A549 (cell line): ENCODE measurements around the gene PPP2R2D.

ENCODE experiments used
- CEBPB ChIP-seq, 2 experiments: fragments of >200 bp in 1 of 2; sonication (Bioruptor Twin) in 1 of 2; formaldehyde crosslinking in 1 of 2; IDR thresholded peaks; 2 replicates each; pipeline ENCODE4 v1.6.1; 2012 to 2016
- CHD2 ChIP-seq: fragments of 150-350 bp; IDR thresholded peaks from 2 replicates; pipeline ENCODE4 v1.6.1; 2014; ENCODE audit warnings: low read length; ENCODE audit not compliant: partially characterized antibody
- ESRRA ChIP-seq: fragments of 150-350 bp; IDR thresholded peaks from 2 replicates; pipeline ENCODE4 v1.6.1; 2014; ENCODE audit warnings: mild to moderate bottlenecking, low read length, borderline replicate concordance
- HEYL ChIP-seq: fragments of 250-450 bp; sonication (Bioruptor Pico); IDR thresholded peaks from 2 replicates; pipeline ENCODE4 v1.8.0; 2021; ENCODE audit warnings: mild to moderate bottlenecking, moderate library complexity
- JUNB ChIP-seq: fragments of >200 bp; sonication (Bioruptor Twin); formaldehyde crosslinking; IDR thresholded peaks from 2 replicates; pipeline ENCODE4 v1.6.1; 2016
- KDM5A ChIP-seq: fragments of 200-600 bp; sonication (generic); IDR thresholded peaks from 2 replicates; pipeline ENCODE4 v1.6.1; 2016; ENCODE audit warnings: antibody characterized with exemption, mild to moderate bottlenecking
- MYC ChIP-seq: IDR thresholded peaks from 2 replicates; pipeline ENCODE4 v1.6.1; 2012; ENCODE audit warnings: mild to moderate bottlenecking, inconsistent platforms, low read length, improper control_type of control experiment, borderline replicate concordance
- POLR2A ChIP-seq: IDR thresholded peaks from 2 replicates; pipeline ENCODE4 v1.6.1; 2012; ENCODE audit warnings: mild to moderate bottlenecking, low read length
- TP53 ChIP-seq: fragments of 250-450 bp; sonication (Bioruptor Pico); IDR thresholded peaks from 2 replicates; pipeline ENCODE4 v1.5.0; 2021; ENCODE audit warnings: mild to moderate bottlenecking, moderate library complexity
- ZFP36 ChIP-seq: fragments of 450-650 bp; IDR thresholded peaks from 2 replicates; pipeline ENCODE4 v1.6.1; 2014; ENCODE audit warnings: borderline replicate concordance; ENCODE audit not compliant: partially characterized antibody
- TF ChIP-seq, protein P1 (sequence below): fragments of 200-600 bp; sonication (generic); IDR thresholded peaks from 2 replicates; pipeline ENCODE4 v1.6.1; 2016; ENCODE audit warnings: antibody characterized with exemption, mild to moderate bottlenecking, moderate library complexity
- TF ChIP-seq, protein P2 (sequence below): IDR thresholded peaks from 2 replicates; pipeline ENCODE4 v1.6.1; 2012
- TF ChIP-seq, protein P3 (sequence below): fragments of >200 bp; sonication (Bioruptor Twin); formaldehyde crosslinking; IDR thresholded peaks from 3 replicates; pipeline ENCODE4 v1.5.1; 2016

DNA sequence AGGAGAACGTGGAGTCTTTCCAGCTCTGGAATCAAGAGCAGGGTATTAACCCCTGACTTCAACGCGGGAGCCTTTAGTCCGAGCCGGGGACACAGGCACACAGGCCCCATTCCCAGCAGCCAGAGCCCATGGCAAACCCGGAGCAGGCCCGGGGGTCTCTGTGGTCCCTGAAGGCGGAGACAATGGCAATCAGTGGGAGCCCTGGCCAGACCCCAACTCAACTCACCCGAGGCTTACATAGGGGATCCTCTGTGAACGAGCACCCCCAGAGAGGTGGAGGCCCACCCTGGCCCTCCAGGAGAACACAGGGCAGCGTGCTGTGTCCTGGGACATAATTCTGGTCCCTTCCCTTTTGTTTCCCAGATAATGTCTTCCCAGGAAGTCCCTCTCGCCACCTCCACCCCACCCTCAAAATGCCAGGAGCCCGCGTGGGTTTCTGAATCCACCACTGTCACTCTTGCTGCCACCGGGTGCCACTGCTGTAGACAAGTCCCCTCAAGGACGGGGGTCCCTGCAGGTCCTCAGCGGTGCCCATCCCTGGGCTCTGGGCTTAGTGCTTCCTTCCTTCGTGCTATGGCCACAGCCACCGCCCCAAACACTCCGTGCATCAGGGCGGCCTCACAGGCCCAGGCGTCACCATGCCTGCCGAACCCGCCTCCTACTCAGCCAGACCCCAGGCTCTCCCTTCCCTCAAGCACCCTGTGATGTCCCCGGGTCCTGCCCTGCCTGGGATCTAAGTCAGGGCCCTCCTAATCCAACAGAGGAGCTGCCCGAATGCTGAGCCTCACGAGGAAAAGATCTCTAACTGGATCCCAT lies 28.6 kb upstream of the PPP2R2D start:
- TF ChIP-seq, protein P1, sequence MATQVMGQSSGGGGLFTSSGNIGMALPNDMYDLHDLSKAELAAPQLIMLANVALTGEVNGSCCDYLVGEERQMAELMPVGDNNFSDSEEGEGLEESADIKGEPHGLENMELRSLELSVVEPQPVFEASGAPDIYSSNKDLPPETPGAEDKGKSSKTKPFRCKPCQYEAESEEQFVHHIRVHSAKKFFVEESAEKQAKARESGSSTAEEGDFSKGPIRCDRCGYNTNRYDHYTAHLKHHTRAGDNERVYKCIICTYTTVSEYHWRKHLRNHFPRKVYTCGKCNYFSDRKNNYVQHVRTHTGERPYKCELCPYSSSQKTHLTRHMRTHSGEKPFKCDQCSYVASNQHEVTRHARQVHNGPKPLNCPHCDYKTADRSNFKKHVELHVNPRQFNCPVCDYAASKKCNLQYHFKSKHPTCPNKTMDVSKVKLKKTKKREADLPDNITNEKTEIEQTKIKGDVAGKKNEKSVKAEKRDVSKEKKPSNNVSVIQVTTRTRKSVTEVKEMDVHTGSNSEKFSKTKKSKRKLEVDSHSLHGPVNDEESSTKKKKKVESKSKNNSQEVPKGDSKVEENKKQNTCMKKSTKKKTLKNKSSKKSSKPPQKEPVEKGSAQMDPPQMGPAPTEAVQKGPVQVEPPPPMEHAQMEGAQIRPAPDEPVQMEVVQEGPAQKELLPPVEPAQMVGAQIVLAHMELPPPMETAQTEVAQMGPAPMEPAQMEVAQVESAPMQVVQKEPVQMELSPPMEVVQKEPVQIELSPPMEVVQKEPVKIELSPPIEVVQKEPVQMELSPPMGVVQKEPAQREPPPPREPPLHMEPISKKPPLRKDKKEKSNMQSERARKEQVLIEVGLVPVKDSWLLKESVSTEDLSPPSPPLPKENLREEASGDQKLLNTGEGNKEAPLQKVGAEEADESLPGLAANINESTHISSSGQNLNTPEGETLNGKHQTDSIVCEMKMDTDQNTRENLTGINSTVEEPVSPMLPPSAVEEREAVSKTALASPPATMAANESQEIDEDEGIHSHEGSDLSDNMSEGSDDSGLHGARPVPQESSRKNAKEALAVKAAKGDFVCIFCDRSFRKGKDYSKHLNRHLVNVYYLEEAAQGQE, result no peak
- TF ChIP-seq POLR2A, result no peak
- TF ChIP-seq, protein P2, sequence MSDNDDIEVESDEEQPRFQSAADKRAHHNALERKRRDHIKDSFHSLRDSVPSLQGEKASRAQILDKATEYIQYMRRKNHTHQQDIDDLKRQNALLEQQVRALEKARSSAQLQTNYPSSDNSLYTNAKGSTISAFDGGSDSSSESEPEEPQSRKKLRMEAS, result no peak
- TF ChIP-seq CHD2, result no peak
- no peak for TF ChIP-seq CEBPB (IDR thresholded peaks at IDR 0.05)
- TF ChIP-seq, protein P3, sequence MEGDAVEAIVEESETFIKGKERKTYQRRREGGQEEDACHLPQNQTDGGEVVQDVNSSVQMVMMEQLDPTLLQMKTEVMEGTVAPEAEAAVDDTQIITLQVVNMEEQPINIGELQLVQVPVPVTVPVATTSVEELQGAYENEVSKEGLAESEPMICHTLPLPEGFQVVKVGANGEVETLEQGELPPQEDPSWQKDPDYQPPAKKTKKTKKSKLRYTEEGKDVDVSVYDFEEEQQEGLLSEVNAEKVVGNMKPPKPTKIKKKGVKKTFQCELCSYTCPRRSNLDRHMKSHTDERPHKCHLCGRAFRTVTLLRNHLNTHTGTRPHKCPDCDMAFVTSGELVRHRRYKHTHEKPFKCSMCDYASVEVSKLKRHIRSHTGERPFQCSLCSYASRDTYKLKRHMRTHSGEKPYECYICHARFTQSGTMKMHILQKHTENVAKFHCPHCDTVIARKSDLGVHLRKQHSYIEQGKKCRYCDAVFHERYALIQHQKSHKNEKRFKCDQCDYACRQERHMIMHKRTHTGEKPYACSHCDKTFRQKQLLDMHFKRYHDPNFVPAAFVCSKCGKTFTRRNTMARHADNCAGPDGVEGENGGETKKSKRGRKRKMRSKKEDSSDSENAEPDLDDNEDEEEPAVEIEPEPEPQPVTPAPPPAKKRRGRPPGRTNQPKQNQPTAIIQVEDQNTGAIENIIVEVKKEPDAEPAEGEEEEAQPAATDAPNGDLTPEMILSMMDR, result no peak
- TF ChIP-seq ZFP36, result no peak
- no peak for TF ChIP-seq KDM5A
- TF ChIP-seq TP53, result no peak
- TF ChIP-seq JUNB, result no peak
- no peak for TF ChIP-seq HEYL (CRISPR knock-in tag)
- TF ChIP-seq ESRRA, result no peak
- no peak for TF ChIP-seq MYC
